ENCODE results near the gene ATXN10.
"Not testable (repeated sequence)": the region's sequence is repeated elsewhere in the genome, so short reads cannot be mapped to it uniquely, and the experiment has no call there.

The ATXN10 gene

GRCh38 chr22:45793161-45793560, 121.5 kb downstream of the ATXN10 start:
- Histone ChIP-seq H3K27me3 (ENCODE audit: low read length) (no peaks in the 10 kb centered on the region), H2AFZ (ENCODE audit: low read depth, low read length, severe bottlenecking) (no peak overlapping the region), H3K79me2 (ENCODE audit: insufficient read depth, low read length) (peaks cover 28% of the 10 kb centered on the region), H3F3A (ENCODE audit: insufficient read depth) (peaks cover 10% of the 10 kb centered on the region), H3K4me2 (ENCODE audit: low read depth, low read length, poor library complexity, severe bottlenecking) (no peak overlapping the region), H3K36me3 (ENCODE audit: low read length) (peaks cover 58% of the 10 kb centered on the region), H3K27ac (ENCODE audit: low read depth, low read length) (no peak overlapping the region), H4K20me1 (ENCODE audit: low read depth, low read length) (no peaks in the 10 kb centered on the region), H3K9me3 (ENCODE audit: insufficient read depth, low read length) (peaks cover 24% of the 10 kb centered on the region), H3K9me2 (replicated peaks; ENCODE audit: insufficient read depth, low read length) (no peaks in the 10 kb centered on the region), H3K4me3 (ENCODE audit: insufficient read depth, low read length, poor library complexity, severe bottlenecking) (no peak overlapping the region), H3K9ac (ENCODE audit: low read length) (no peak overlapping the region)
- no peak for TF ChIP-seq CTCF (IDR thresholded peaks at IDR 0.05; ENCODE audit: insufficient read depth, low read length, poor library complexity, severe bottlenecking)
- TF ChIP-seq EZH2phosphoT487 (conservative IDR thresholded peaks at IDR 0.05; ENCODE audit: low read length) = no peak

DNA sequence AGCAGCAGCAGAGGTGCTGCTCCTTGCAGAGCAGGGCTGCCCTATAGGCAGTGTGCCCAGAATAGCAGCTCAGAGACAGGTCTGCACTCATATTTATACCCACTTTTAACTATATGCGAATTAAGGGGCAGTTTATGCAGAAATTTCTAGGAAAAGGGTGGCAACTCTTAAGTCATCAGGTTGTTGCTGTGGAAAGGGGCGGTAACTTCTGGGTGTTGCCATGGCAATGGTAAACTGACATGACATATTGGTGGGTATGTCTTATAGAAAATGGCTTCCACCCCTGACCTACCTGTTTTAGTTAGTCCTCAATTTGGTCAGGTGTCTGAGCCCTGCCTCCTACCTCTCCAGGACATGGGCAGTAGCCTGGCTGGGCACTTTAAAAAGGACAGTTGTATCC, 122.3 kb downstream of the ATXN10 start:
- peaks cover 24% of the 10 kb centered on the region for H3K9me3 ChIP-seq (ENCODE audit: insufficient read depth, low read length)
- H3K27ac ChIP-seq (ENCODE audit: low read depth, low read length) = no peak overlapping the region
- H3K4me2 ChIP-seq (ENCODE audit: low read depth, low read length, poor library complexity, severe bottlenecking) = no peak overlapping the region
- peaks cover 22% of the 10 kb centered on the region for H3K79me2 ChIP-seq (ENCODE audit: insufficient read depth, low read length)
- no peak overlapping the region for H3K9ac ChIP-seq (ENCODE audit: low read length)
- no peak overlapping the region for H3K4me3 ChIP-seq (ENCODE audit: insufficient read depth, low read length, poor library complexity, severe bottlenecking)
- TF ChIP-seq EZH2phosphoT487 (conservative IDR thresholded peaks at IDR 0.05; ENCODE audit: low read length) (no peak), CTCF (IDR thresholded peaks at IDR 0.05; ENCODE audit: insufficient read depth, low read length, poor library complexity, severe bottlenecking) (no peak)
- H3K36me3 ChIP-seq (ENCODE audit: low read length) = peaks cover 64% of the 10 kb centered on the region
- peaks cover 10% of the 10 kb centered on the region for H3F3A ChIP-seq (ENCODE audit: insufficient read depth)
- H3K9me2 ChIP-seq (replicated peaks; ENCODE audit: insufficient read depth, low read length) = no peaks in the 10 kb centered on the region
- no peak overlapping the region for H2AFZ ChIP-seq (ENCODE audit: low read depth, low read length, severe bottlenecking)
- no peaks in the 10 kb centered on the region for H3K27me3 ChIP-seq (ENCODE audit: low read length)
- H4K20me1 ChIP-seq (ENCODE audit: low read depth, low read length) = no peaks in the 10 kb centered on the region

GRCh38 chr22:45796009-45796408, 124.4 kb downstream of the ATXN10 start:
- Histone ChIP-seq H3K9me3 (ENCODE audit: insufficient read depth, low read length) (peaks cover 24% of the 10 kb centered on the region), H3K36me3 (ENCODE audit: low read length) (peaks cover 78% of the 10 kb centered on the region)

DNA sequence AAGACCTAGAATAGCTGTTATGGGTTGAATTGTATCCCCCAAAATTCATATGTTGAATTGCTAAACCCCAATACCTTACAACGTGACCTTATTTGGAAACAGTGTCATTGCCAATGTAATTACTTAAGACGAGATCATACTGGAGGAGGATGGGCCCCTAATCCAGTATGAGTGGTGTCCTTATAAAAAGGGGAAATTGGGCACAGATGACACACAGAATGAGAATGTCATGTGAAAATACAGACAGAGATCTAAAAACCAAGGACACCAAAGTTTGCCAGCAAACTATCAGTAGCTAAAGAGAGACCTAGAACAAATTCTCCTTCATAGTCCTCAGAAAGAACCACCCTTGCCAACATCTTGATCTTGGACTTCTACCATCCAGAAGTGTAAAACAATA, 127.7 kb downstream of the ATXN10 start:
- no peaks in the 10 kb centered on the region; the same call in 1 of the 2 replicates for H3K79me2 ChIP-seq (ENCODE audit: insufficient read depth, low read length)
- no peak overlapping the region for H2AFZ ChIP-seq (ENCODE audit: low read depth, low read length, severe bottlenecking)
- no peak overlapping the region for H3K27ac ChIP-seq (ENCODE audit: low read depth, low read length)
- H3K4me2 ChIP-seq (ENCODE audit: low read depth, low read length, poor library complexity, severe bottlenecking) = no peak overlapping the region
- H3K9me3 ChIP-seq (ENCODE audit: insufficient read depth, low read length) = peaks cover 24% of the 10 kb centered on the region
- no peak overlapping the region for H3K4me3 ChIP-seq (ENCODE audit: insufficient read depth, low read length, poor library complexity, severe bottlenecking)
- H3K9me2 ChIP-seq (replicated peaks; ENCODE audit: insufficient read depth, low read length) = no peaks in the 10 kb centered on the region
- no peaks in the 10 kb centered on the region for H3K27me3 ChIP-seq (ENCODE audit: low read length)
- H4K20me1 ChIP-seq (ENCODE audit: low read depth, low read length) = no peaks in the 10 kb centered on the region
- H3K36me3 ChIP-seq (ENCODE audit: low read length) = peaks cover 56% of the 10 kb centered on the region
- H3K9ac ChIP-seq (ENCODE audit: low read length) = no peak overlapping the region
- peaks cover 9% of the 10 kb centered on the region; the same call in 1 of the 2 replicates for H3F3A ChIP-seq (ENCODE audit: insufficient read depth)
- TF ChIP-seq CTCF (IDR thresholded peaks at IDR 0.05; ENCODE audit: insufficient read depth, low read length, poor library complexity, severe bottlenecking) (no peak), EZH2phosphoT487 (conservative IDR thresholded peaks at IDR 0.05; ENCODE audit: low read length) (no peak)

More at GRCh38 chr22:45796009-45796408, 124.4 kb downstream of the ATXN10 start:
- H3K79me2 ChIP-seq (ENCODE audit: insufficient read depth, low read length); H3K4me3 ChIP-seq (ENCODE audit: insufficient read depth, low read length, poor library complexity, severe bottlenecking); H4K20me1 ChIP-seq (ENCODE audit: low read depth, low read length); H3K9me2 ChIP-seq (replicated peaks; ENCODE audit: insufficient read depth, low read length); H3K27ac ChIP-seq (ENCODE audit: low read depth, low read length); H3K4me2 ChIP-seq (ENCODE audit: low read depth, low read length, poor library complexity, severe bottlenecking); H3K9ac ChIP-seq (ENCODE audit: low read length); H3K27me3 ChIP-seq (ENCODE audit: low read length); H2AFZ ChIP-seq (ENCODE audit: low read depth, low read length, severe bottlenecking): not testable (repeated sequence)
- peaks cover 13% of the 10 kb centered on the region for H3F3A ChIP-seq (ENCODE audit: insufficient read depth)
